Measurements from ENCODE around the gene PTCH2.
"Not testable (repeated sequence)": the region's sequence is repeated elsewhere in the genome, so short reads cannot be mapped to it uniquely, and the experiment has no call there.

- not testable (repeated sequence) for TF ChIP-seq POLR2A, EP300, CTCF (IDR thresholded peaks at IDR 0.05)
Measured at GRCh38 chr1:44824392-44824791, 18.7 kb downstream of the PTCH2 start.
